LNCAP (cell line): ENCODE data around the gene TRIML1.

ENCODE experiments used
- TF ChIP-seq, protein P1 (sequence below): fragments of 450-650 bp; IDR thresholded peaks from 2 replicates; pipeline ENCODE4 v1.5.1; 2017; ENCODE audit warnings: mild to moderate bottlenecking

Gene TRIML1

DNA sequence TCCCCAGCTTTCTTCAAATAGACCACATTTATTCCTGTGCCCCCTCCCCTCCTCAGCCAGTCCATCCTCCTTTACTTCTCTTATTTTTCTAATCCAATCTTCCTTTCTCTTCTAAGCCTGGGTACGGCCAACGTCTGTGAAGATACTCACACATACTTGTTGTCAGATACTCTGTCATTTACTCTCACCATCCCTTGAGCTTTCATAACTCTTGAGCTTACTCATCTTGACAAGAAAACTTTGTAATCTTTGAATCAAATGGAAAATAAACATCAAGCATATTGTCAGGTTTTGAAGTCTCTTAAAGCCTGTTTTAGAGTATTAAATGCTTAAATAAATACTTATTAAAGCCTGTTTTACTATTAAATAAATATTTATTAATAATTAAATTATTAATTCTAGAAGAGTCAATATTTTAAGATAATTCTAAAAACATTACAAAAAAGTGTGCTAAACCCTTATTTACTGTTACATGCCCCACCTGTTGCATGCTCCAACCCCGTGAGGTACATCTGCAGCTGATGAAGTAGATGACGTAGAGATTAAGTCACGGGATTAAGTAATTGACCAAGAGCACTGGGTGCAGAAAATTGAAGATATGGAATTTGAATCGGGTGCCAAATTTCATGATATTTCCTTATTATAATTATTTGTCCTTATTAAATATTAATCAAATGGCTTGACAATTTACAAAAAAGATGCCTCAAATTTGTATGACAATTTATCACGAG lies 28.3 kb upstream of the TRIML1 start:
- TF ChIP-seq, protein P1, sequence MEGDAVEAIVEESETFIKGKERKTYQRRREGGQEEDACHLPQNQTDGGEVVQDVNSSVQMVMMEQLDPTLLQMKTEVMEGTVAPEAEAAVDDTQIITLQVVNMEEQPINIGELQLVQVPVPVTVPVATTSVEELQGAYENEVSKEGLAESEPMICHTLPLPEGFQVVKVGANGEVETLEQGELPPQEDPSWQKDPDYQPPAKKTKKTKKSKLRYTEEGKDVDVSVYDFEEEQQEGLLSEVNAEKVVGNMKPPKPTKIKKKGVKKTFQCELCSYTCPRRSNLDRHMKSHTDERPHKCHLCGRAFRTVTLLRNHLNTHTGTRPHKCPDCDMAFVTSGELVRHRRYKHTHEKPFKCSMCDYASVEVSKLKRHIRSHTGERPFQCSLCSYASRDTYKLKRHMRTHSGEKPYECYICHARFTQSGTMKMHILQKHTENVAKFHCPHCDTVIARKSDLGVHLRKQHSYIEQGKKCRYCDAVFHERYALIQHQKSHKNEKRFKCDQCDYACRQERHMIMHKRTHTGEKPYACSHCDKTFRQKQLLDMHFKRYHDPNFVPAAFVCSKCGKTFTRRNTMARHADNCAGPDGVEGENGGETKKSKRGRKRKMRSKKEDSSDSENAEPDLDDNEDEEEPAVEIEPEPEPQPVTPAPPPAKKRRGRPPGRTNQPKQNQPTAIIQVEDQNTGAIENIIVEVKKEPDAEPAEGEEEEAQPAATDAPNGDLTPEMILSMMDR = no peak

DNA sequence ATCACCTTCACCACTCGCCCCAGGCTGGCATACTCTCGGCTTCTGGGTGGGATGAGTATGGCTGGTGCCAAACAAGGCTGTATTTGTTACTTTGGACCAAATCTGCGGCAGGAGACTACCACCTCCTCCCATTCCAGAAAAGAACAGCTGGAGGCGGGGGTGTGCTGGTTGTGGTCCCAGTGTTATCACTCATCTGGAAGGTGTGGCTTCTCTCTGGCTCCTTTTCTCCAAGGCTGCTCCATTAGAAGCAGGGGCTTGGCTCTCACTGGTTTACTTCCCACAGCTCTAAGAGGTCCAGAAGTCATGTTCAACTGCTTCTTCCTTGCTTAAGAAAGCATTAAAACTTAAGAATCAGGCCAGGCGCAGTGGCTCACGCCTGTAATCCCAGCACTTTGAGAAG lies 27.3 kb upstream of the TRIML1 start:
- TF ChIP-seq, protein P1 = no peak

DNA sequence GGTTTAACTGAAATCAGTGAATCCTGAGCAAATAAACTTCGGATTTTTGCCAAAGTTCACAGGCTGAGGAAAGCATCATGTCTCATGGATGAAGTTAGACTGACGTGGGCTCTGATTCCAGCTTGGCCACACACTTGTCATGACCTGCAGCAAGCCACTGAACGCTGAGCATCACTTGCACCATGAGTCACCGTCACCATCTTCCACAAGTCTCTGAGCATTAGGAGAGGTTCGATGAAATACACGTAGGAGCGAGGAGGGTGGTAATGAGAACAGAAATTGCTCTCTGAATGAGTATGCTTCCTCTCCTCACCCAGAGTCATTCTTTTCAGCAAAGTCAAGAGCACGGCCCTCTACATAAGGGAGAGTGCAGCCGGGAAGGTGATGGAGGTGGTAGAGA lies 26.1 kb upstream of the TRIML1 start:
- TF ChIP-seq, protein P1 = no peak

DNA sequence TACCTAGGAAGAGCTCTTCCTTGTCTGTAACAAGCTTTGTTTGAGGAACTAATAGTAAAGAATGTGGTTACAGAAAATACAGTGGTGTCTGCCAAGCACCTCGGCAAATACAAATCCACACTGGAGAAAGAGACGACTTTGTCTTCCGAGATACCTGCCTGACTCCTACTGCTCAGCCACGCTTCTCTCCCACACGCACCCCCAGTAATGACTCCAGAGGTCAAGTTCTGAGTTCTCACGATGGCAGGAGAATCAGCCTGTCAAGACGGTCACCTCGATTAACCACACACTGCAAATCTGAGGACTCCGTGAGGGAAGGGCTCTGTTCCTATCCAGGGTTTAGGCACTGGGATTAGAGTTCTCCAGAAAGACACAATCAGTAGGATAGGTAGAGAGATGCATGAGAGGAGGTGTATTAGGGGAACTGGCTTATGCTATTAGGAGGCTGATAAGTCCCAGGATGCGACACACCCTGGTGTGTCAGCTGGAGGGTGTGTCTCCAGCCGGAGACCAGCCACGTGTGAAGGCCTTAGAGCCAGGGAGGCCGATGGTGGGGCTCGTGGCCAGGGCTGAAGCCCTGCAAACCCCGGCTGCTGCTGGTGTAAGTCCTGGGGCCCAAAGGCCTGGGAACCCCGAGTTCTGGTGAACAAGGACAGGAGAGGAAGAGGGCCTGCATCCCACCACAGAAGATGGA lies 21.5 kb upstream of the TRIML1 start:
- TF ChIP-seq, protein P1 = no peak

DNA sequence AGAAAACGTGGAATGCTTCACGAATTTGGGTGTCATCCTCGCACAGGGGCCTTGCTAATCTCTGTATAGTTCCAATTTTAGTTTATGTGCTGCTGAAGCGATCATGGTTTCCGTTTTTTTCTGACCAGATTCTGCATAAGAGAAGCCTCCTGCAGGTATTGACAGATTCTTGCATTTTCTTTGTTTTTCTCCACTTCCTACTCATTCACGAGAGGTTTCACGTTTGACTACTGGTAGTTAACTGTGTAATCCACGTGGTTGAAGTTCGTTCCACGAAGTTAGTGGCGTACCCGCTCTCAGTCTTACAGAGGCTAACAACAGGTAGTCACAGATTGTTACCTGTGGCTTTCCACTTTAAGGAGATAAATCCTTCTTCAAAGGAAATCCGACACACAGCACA lies 17.7 kb upstream of the TRIML1 start:
- TF ChIP-seq, protein P1 = no peak

DNA sequence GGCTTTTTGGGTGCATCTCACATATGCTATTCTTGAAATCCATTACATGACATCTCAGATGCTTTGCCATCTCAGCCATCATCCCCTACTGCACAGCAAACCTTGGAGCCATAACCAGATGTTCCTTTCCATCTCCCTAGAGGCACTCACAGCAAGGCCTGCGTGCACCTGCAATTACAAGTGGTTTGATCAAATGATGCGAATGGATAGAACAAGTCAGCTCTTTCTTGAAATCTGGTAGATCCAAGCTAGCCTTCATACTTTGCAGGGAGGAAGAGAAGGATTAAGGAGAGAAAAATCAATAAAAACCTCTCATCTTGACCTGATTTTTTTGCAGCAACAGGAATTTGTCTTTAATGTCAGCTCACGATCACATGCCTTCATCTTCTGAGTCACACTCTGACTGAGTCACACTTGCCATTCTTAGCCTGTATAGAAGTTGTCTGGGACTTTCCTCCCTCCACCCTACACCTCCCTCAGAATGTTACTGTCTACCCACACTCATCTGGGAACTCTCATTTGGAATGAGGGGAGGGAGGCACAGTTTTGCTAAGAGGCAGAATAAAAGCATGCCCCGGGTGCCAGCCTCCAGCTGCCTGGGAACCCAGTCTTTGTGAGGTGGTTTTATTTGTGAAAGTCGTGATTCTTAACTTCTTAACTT lies 11.9 kb upstream of the TRIML1 start:
- TF ChIP-seq, protein P1 = no peak

DNA sequence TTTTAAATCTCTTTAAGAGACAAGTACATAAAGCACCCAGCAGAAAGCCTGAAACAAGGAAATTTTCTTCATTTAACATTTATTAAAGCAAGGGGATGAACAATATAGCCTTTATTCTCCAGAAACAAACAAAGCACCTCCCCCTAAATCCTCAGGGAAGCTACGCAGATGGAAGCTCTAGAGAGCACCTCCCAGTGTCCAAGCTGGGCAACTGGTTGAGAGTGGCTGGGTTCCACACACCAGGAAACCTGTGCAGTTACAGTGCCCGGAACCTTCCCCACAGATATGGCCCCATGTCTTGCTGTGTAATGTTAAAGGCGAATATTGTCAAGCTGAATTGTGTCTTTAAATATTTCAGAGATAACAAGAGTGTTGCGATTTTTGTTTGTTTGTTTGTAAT lies 8.9 kb upstream of the TRIML1 start:
- TF ChIP-seq, protein P1 = no peak
